NCI-H1417 (cell line): ENCODE results near the gene NMRK2.
"Not testable (repeated sequence)": the region's sequence is repeated elsewhere in the genome, so short reads cannot be mapped to it uniquely, and the experiment has no call there.

Experiments
- DNase-seq, 3 experiments: peaks; one replicate each; lab custom pipeline; 2025; lab: John Stamatoyannopoulos, UW

Gene NMRK2, protein sequence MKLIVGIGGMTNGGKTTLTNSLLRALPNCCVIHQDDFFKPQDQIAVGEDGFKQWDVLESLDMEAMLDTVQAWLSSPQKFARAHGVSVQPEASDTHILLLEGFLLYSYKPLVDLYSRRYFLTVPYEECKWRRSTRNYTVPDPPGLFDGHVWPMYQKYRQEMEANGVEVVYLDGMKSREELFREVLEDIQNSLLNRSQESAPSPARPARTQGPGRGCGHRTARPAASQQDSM

GRCh38 chr19:3932931-3933810 is at the start of gene NMRK2:
Gene NMRK2 (plus strand): TSS chr19:3933069. CDS start chr19:3933672, 603 bp downstream.
- peak in 2 of 3 experiments; percentile 33 to 53 for DNase-seq

DNA sequence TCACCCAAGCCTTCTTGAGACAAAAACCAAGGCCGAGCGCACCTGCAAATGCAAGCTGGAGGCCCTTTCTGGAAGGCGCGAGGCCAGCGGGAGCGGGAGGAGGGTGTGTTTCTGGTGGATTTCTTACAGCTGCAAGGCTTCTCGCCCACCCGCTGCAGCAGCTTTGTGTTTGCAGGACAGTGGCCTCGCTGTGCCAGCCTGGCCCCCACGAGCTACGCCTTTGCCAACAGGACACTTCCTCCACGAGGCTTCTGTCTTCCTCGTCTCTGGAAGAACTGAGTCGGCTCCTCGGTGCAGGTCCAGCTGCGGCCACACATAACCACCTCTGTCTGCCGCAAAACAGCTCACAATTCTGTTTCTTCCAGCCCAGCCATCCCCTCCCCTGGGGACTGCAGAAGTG is 42.3 kb upstream of the NMRK2 start:
- DNase-seq: no peak

GRCh38 chr19:3893509-3894179 is 39.2 kb upstream of the NMRK2 start:
- DNase-seq: peak in 1 of 3 experiments; percentile 84

GRCh38 chr19:3894959-3895358 is 37.9 kb upstream of the NMRK2 start:
- DNase-seq: not testable (repeated sequence)

- no peak for DNase-seq
Measured at GRCh38 chr19:3895788-3896187, 37.1 kb upstream of the NMRK2 start.

DNA sequence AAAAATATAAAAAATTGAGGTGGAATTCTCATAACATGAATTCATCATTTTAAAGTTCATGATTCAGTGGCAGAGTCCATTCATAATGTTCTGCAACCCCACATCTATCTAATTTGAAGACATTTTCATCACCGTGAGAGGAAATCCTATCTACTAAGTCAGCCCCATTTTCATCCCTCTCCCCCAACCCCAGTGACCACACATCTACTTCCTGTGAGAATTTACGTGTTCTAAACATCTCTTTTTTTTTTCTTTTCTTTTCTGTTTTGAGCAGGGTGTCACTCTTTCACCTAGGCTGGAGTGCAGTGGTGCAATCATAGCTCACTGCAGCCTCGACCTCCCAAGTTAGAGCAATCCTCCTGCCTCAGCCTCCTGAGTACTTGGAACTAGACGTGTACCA is 34.9 kb upstream of the NMRK2 start:
- no peak for DNase-seq

- DNase-seq: no peak
Measured at GRCh38 chr19:3898426-3898825, 34.4 kb upstream of the NMRK2 start.

GRCh38 chr19:3899531-3900294 is 33.2 kb upstream of the NMRK2 start:
- no peak for DNase-seq

DNA sequence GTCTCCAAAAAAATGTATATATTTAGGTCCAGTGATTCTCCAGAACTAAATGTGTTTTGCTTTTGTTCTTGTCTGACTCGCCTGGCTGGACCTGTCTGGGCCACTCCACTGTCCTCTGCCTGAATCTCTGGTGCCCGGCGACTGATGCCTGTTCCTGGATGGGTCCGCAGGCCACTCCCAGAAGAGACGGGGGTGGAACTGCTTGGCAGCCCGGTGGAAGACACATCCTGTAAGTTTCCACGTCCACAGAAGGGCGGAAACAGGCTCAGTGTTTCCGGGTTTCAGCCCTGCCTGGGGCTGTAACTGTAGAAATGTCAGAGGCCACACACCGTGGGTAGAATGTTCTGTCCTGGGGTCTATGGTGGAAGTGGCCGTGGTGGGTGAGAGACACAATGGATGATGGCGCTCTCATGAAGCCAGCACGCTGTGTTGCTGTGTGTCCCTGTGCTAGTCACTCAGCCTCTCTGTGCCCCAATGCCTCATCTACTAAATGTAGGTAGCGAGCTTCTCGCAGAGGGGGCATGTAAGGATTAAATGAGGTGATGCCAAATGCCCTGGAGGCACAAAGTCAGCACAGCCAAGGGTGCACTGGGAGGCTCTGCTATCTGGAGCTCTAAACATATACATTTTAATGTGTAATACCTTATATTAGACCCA is 30.4 kb upstream of the NMRK2 start:
- no peak for DNase-seq

GRCh38 chr19:3904233-3904632 is 28.6 kb upstream of the NMRK2 start:
- DNase-seq: no peak

GRCh38 chr19:3907626-3908265 is 25.1 kb upstream of the NMRK2 start:
- no peak for DNase-seq

DNA sequence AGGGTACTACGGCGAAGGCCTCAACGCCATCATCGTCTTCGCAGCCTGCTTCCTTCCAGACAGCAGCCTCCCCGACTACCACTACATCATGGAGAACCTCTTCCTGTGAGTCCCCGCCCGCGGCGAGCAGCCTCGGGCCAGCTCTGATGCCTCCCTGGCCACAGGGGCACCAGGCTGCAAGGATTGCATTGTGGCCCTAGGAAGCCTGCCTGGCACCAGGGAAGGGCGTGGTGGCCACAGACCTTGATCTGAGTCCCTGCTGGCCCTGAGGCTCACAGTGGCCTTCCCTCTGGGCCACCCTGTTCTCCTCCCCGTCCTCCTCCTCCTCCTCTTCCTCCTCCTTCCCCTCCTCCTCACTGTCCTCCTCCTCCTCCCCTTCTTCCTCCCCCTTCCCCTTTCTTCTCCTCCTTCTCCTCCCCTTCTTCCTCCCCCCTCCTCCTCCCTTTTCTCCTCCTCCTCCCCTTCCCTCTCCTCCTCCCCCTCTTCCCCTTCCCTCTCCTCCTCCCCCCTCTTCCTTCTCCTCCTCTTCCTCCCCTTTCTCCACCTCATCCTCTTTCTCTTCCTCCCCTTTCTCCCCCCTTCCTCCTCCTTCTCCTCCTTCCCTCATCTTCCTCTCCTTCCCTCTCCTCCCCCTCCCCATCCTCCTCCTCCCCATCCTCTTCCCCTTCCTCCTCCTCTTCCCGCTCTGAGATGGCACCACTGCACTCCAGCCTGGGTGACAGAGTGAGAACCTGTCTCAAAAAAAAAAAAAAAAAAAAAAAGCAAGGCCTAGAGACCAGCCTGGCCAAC is 24.4 kb upstream of the NMRK2 start:
- no peak for DNase-seq

- DNase-seq: no peak
Measured at GRCh38 chr19:3910105-3910504, 22.8 kb upstream of the NMRK2 start.

DNA sequence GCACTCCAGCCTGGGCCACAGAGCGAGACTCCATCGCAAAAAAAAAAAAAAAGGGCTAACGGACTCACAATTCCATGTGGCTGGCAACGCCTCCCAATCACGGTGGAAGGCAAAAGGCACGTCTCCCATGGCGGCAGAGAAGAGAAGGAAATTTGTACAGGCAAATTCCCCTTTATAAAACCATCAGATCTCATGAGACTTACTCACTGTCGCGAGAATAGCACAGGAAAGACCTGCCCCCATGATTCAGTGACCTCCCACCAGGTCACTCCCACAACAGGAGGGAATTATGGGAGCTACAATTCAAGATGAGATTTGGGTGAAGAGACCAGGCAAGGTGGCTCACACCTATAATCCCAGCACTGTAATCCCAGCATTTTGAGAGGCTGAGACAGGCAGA is 18.7 kb upstream of the NMRK2 start:
- DNase-seq: no peak

- no peak for DNase-seq
Measured at GRCh38 chr19:3916033-3916432, 16.8 kb upstream of the NMRK2 start.

DNA sequence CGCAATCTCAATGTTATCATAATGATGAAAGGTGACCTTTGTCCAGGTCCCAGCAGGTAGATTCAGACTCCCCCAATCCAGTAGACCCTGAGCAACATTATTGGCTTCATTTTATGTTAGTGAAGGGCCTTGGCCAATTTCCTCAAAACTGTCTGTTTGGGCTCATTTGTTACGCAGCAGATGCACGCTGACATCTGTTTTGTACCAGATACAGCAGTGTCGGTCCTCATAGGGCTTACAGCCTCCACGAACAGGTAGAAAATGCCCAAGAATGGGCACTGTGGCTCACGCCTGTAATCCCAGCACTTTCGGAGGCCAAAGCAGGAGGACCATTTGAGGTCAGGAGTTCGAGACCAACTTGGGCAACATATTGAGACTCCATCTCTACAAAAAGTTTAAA is 13.1 kb upstream of the NMRK2 start:
- no peak for DNase-seq

GRCh38 chr19:3923096-3923758 is 9.6 kb upstream of the NMRK2 start:
- DNase-seq: no peak

GRCh38 chr19:3923912-3924311 is 9.0 kb upstream of the NMRK2 start:
- DNase-seq: no peak

GRCh38 chr19:3931041-3931440 is 1.8 kb upstream of the NMRK2 start:
- DNase-seq: no peak
